ENCODE data around the gene CELF3.

- TF ChIP-seq ZNF384 (IDR thresholded peaks at IDR 0.05) (no peak), HDGF (IDR thresholded peaks at IDR 0.05; ENCODE audit: borderline replicate concordance) (no peak), BHLHE40 (IDR thresholded peaks at IDR 0.05; ENCODE audit: borderline replicate concordance) (no peak), PKNOX1 (IDR thresholded peaks at IDR 0.05) (no peak), LEF1 (IDR thresholded peaks at IDR 0.05; ENCODE audit: borderline replicate concordance) (no peak), FOXM1 (IDR thresholded peaks at IDR 0.05; ENCODE audit: borderline replicate concordance) (no peak)
These were observed 13.3 kb upstream of the CELF3 start for GRCh38 chr1:151729966-151730291.
